ENCODE results near the gene IL1R2.

IL1R2 gene

GRCh38 chr2:101987832-101988231, 3.9 kb upstream of the IL1R2 start:
- TF ChIP-seq CTCF (IDR thresholded peaks at IDR 0.05; ENCODE audit: borderline replicate concordance, insufficient read depth, low read depth, low read length) = no peak
- H3K4me3 ChIP-seq (ENCODE audit: low read depth, low read length) = no peak overlapping the region

GRCh38 chr2:101988541-101988940, 3.2 kb upstream of the IL1R2 start:
- H3K4me3 ChIP-seq (ENCODE audit: low read depth, low read length) = no peak overlapping the region
- TF ChIP-seq CTCF (IDR thresholded peaks at IDR 0.05; ENCODE audit: borderline replicate concordance, insufficient read depth, low read depth, low read length) = no peak

- H3K4me3 ChIP-seq (ENCODE audit: low read depth, low read length) = no peak overlapping the region
- no peak for TF ChIP-seq CTCF (IDR thresholded peaks at IDR 0.05; ENCODE audit: borderline replicate concordance, insufficient read depth, low read depth, low read length)
These were observed 1.9 kb upstream of the IL1R2 start for GRCh38 chr2:101989740-101990460.

GRCh38 chr2:101993772-101994171, 2.0 kb downstream of the IL1R2 start:
- TF ChIP-seq CTCF (IDR thresholded peaks at IDR 0.05; ENCODE audit: borderline replicate concordance, insufficient read depth, low read depth, low read length) = no peak
- H3K4me3 ChIP-seq (ENCODE audit: low read depth, low read length) = no peak overlapping the region

- H3K4me3 ChIP-seq (ENCODE audit: low read depth, low read length) = no peak overlapping the region
- no peak for TF ChIP-seq CTCF (IDR thresholded peaks at IDR 0.05; ENCODE audit: borderline replicate concordance, insufficient read depth, low read depth, low read length)
These were observed 3.3 kb downstream of the IL1R2 start for GRCh38 chr2:101995019-101995418.

- TF ChIP-seq CTCF (IDR thresholded peaks at IDR 0.05; ENCODE audit: borderline replicate concordance, insufficient read depth, low read depth, low read length) = no peak
These were observed 4.0 kb downstream of the IL1R2 start for GRCh38 chr2:101995804-101996203.

GRCh38 chr2:101998556-101998895, 6.8 kb downstream of the IL1R2 start:
- no peak overlapping the region for H3K4me3 ChIP-seq (ENCODE audit: low read depth, low read length)
- TF ChIP-seq CTCF (IDR thresholded peaks at IDR 0.05; ENCODE audit: borderline replicate concordance, insufficient read depth, low read depth, low read length) = no peak

More at GRCh38 chr2:101995804-101996203, 4.0 kb downstream of the IL1R2 start:
- no peak overlapping the region for H3K4me3 ChIP-seq (ENCODE audit: low read depth, low read length)
